ENCODE results near the gene PDE4D.

- TF ChIP-seq CTCF (IDR thresholded peaks at IDR 0.05) (no peak), POLR2A (IDR thresholded peaks at IDR 0.05) (no peak)
Measured at GRCh38 chr5:59169081-59169767, 724.3 kb downstream of the PDE4D start.

Measured in heart left ventricle (tissue), 13 donors.